Psoas muscle (tissue), 8 donors: ENCODE measurements around the gene ADO. TPM values are rescaled to one million over a fixed set of nuclear protein-coding genes. Genes with fewer than 3 reads are reported as not detected.

Experiments
- ATAC-seq, 4 donors: fragments of 200-7000 bp; cut with Tn5 transposase; one replicate each; pipeline ENCODE4 v1.9.1; 2020; ENCODE audit warnings: moderate library complexity in 3 of 4, mild to moderate bottlenecking in 2 of 4
- DNase-seq, 2 donors: peaks; one replicate each; pipeline ENCODE4 v3.0.0-alpha.2; 2020
- H3K27ac ChIP-seq: fragments of 200-600 bp; one replicate; pipeline ENCODE4 v1.8.0; 2022
- H3K27me3 ChIP-seq, 3 donors: fragments of 200-600 bp in 1 of 3; one replicate each; pipeline versions ENCODE4 v1.6.1 to v1.8.0; 2013 to 2022; ENCODE audit warnings: low read length in 2 of 3, mild to moderate bottlenecking in 2 of 3, moderate library complexity in 1 of 3; ENCODE audit not compliant: insufficient read depth in 3 of 3
- H3K36me3 ChIP-seq, 2 donors: fragments of 200-600 bp in 1 of 2; one replicate each; pipeline versions ENCODE4 v1.6.1 to v1.8.0; 2013 to 2022; ENCODE audit warnings: low read depth in 1 of 2, mild to moderate bottlenecking in 1 of 2, moderate library complexity in 1 of 2; ENCODE audit not compliant: insufficient read depth in 1 of 2
- H3K4me1 ChIP-seq: fragments of 200-600 bp; one replicate; pipeline ENCODE4 v1.8.0; 2022
- H3K4me3 ChIP-seq: fragments of 200-600 bp; one replicate; pipeline ENCODE4 v1.8.0; 2022; ENCODE audit warnings: mild to moderate bottlenecking
- H3K9me3 ChIP-seq: fragments of 200-600 bp; one replicate; pipeline ENCODE4 v1.8.0; 2022
- WGBS, 3 donors: extraction: QIAGEN DNeasy Blood & Tissue Kit; methylation state at CpG; one replicate each; pipeline versions ENCODE4 v1.1.6 to v1.1.7; 2013; 5-methylcytosine and 5-hydroxymethylcytosine counted together
- intact Hi-C, 2 donors: fragments of 100-400 bp; cut with DNase I; formaldehyde crosslinking; loops; one replicate each; pipeline versions ENCODE4 v1.11.0 to v1.14.2; 2022
- polyA plus RNA-seq, 3 donors: library from polyadenylated mRNA; stranded (reverse); fragments of 200-250 nt; gene quantifications; one replicate each; pipeline ENCODE4 v1.2.3, GENCODE V29; 2013
- total RNA-seq, 4 donors: library from RNA; stranded (reverse); fragmentation: NEBNext Ultra II Directional in 2 of 4; extraction: Animal tissue kit (Norgen Biotek cat#: 25700) in 2 of 4; gene quantifications; one replicate each; pipeline versions ENCODE4 v1.2.1 to v1.2.4, GENCODE V29; 2021 to 2023
- TF ChIP-seq, protein P1 (sequence below): fragments of 200-600 bp; IDR thresholded peaks from one replicate; pipeline ENCODE4 v1.8.0; 2022; ENCODE audit warnings: antibody characterized with exemption
- donor health status: healthy with polysubstance abuse.
- donor health status: DM: no; HTN: no; CAD: no; lungs with moderate emphysema.
- donor health status: Bipolar disorder and iron deficiency.
- donor health status: healthy.
- donor health status: DM: yes; HTN: yes; CAD: no.
- donor health status: DM: no; HTN: no; CAD: no.
- donor health status: DM: no; HTN: no; CAD: no.
- donor health status: DM: yes; HTN: yes; CAD: no.

The ADO gene
- total and polyA plus RNA-seq, 7 donors: 11.6 to 27.1 (median 20.3) TPM

DNA sequence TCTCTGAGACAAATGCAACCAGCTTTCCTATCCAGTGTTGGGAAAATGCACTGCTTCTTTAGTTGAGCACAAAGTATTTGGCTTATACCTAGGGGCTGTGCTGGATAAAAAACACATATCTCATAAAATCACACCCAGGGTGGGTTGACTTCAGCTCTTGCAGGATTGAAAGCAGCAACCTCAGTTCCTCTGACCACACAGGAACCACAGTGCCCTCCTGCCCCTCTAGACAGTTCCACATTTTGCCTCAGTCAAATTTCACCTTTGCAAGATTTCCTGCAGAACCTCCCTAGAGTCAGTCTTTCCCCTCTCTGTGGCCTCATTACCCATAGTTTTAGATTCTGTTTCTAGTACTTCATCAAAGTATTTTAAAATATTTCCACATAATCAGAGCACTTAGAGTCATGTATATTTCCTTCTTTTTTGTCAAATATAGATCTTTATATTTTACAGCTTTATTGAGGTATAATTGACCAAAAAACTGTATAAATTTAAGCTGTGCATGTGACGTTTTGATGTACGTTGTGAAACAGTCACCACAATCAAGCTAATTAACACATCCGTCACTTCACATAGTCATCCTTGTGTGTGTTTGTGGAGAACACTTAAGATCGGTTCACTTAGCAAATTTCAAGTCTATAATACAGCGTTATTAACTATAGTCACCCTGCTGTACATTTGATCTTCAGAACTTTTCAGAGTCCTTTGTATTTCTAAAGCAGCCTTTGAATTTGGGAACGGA, 48.6 kb downstream of the ADO start:
- Histone ChIP-seq H3K27ac (no peak overlapping the region), H3K36me3 (no peaks in the 10 kb centered on the region), H3K4me3 (no peak overlapping the region), H3K27me3 (no peaks in the 10 kb centered on the region), H3K9me3 (no peaks in the 10 kb centered on the region), H3K4me1 (no peaks in the 10 kb centered on the region)
- WGBS, 3 donors: 78 to 88% (median 85%) methylated on average over 6 of the region's 6 CpGs
- intact Hi-C loops: no loop called here
- DNase-seq (no peak), ATAC-seq (no peak)
- TF ChIP-seq, protein P1, sequence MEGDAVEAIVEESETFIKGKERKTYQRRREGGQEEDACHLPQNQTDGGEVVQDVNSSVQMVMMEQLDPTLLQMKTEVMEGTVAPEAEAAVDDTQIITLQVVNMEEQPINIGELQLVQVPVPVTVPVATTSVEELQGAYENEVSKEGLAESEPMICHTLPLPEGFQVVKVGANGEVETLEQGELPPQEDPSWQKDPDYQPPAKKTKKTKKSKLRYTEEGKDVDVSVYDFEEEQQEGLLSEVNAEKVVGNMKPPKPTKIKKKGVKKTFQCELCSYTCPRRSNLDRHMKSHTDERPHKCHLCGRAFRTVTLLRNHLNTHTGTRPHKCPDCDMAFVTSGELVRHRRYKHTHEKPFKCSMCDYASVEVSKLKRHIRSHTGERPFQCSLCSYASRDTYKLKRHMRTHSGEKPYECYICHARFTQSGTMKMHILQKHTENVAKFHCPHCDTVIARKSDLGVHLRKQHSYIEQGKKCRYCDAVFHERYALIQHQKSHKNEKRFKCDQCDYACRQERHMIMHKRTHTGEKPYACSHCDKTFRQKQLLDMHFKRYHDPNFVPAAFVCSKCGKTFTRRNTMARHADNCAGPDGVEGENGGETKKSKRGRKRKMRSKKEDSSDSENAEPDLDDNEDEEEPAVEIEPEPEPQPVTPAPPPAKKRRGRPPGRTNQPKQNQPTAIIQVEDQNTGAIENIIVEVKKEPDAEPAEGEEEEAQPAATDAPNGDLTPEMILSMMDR: no peak

DNA sequence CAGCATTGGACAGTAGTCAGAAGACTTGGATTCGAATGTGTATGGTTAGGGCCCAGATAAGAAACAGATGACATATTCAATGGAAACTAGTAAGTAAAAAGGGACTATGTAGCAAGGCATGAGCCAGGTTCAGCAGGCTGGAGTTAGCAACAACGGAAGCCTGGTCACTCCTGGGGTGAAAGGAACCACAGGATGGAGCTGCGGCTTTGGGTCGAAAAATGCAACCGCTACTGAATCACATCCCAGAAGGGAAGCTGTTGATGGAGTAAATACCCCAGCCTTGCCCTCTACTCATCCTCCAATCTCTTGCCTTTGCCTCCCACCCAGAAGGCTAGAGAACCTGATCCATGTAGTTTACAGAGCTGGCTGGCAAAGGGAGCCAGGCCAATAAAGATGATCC, 49.2 kb downstream of the ADO start:
- no peak for ATAC-seq
- H3K4me1 ChIP-seq: no peaks in the 10 kb centered on the region
- no peaks in the 10 kb centered on the region for H3K27me3 ChIP-seq
- H3K27ac ChIP-seq: no peak overlapping the region
- no peaks in the 10 kb centered on the region for H3K36me3 ChIP-seq
- TF ChIP-seq, protein P1: no peak
- 78 to 88% (median 83%) methylated on average over 5 of the region's 5 CpGs for WGBS, 3 donors
- H3K9me3 ChIP-seq: no peaks in the 10 kb centered on the region
- intact Hi-C loops: no loop called here
- no peak overlapping the region for H3K4me3 ChIP-seq
- DNase-seq: no peak

DNA sequence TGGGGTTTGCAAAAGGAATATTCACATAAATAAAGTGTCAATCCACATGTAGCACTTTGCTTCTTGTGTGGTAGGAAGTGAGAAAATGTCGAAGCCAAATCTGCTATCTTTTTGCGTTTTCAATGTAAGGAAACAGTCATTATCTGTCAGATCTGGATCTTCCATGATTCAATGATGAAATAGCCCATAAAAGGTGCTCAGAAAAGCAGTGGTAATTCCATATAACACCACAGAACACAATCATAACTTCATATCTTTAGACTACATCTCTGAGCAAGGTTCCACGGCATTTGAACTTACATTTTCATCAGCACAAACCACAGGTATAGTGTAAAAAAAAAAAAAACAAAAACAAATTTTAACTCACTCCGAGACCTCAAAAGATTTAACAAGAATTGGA, 51.5 kb downstream of the ADO start:
- H3K27ac ChIP-seq: no peak overlapping the region
- H3K4me1 ChIP-seq: no peaks in the 10 kb centered on the region
- intact Hi-C loops: no loop called here
- TF ChIP-seq, protein P1: no peak
- peaks cover 0 to 3% (median 0%) of the 10 kb centered on the region in 3 donors for H3K27me3 ChIP-seq
- WGBS, 3 donors: 66 to 88% (median 77%) methylated on average over 4 of the region's 4 CpGs
- no peak for DNase-seq
- H3K9me3 ChIP-seq: no peaks in the 10 kb centered on the region
- no peaks in the 10 kb centered on the region for H3K36me3 ChIP-seq
- no peak overlapping the region for H3K4me3 ChIP-seq
- no peak for ATAC-seq

Other genes starting within 250 kb of the ADO start
- gene EGR2, start 11.6 kb downstream of the ADO start, total RNA-seq: 1 to 10 TPM in 2 of 4 donors, under 1 TPM in 2; 0.67 to 1.2 (median 0.97) TPM
- gene EGR2, start 11.6 kb downstream of the ADO start, polyA plus RNA-seq: under 1 TPM; 0.24 to 0.64 (median 0.26) TPM